ENCODE measurements around the gene PCDH1.

DNA sequence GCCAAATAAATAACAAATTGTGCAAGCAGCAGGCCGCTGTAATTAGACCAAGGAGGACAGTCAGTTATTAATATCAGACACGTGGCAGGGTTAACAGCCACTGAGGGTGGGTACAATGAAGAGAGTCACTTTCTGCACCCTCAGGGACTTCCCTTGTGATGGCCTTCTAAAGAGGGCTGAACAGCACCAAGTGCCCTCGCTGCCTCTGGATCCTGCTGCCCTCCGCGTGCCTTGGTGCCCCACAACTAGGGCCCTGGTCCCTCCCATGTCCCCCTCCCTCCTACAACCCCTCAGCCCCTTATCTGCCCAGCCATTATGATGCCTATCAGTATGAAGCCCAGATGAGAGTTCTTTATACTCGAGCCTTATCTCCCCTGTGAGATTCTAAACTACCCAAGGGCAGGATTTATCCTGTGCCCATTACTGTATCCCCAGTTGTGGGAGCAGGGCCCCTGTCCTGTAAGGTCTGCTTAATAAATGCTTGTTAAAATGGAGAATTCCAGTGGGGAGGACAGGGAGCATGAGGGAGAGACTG, 37.3 kb downstream of the PCDH1 start:
- TF ChIP-seq ZFP30 (CRISPR knock-in tag; IDR thresholded peaks at IDR 0.05), result no peak
- TF ChIP-seq TCF4 (CRISPR knock-in tag; IDR thresholded peaks at IDR 0.05; ENCODE audit: borderline replicate concordance), result peak; percentile 66; the same call in 1 of the 2 replicates
- TF ChIP-seq, protein P1, sequence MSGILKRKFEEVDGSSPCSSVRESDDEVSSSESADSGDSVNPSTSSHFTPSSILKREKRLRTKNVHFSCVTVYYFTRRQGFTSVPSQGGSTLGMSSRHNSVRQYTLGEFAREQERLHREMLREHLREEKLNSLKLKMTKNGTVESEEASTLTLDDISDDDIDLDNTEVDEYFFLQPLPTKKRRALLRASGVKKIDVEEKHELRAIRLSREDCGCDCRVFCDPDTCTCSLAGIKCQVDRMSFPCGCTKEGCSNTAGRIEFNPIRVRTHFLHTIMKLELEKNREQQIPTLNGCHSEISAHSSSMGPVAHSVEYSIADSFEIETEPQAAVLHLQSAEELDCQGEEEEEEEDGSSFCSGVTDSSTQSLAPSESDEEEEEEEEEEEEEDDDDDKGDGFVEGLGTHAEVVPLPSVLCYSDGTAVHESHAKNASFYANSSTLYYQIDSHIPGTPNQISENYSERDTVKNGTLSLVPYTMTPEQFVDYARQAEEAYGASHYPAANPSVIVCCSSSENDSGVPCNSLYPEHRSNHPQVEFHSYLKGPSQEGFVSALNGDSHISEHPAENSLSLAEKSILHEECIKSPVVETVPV (CRISPR knock-in tag; IDR thresholded peaks at IDR 0.05), result no peak
- TF ChIP-seq ARNTL (CRISPR knock-in tag; IDR thresholded peaks at IDR 0.05; ENCODE audit: borderline replicate concordance, low read depth), result no peak

Measured in SK-N-SH treated with all-trans-retinoic acid at 6 μM for 48 hours (cell line).